ENCODE measurements around the gene SPRED1. TPM values are rescaled to one million over a fixed set of nuclear protein-coding genes. Genes with fewer than 3 reads are reported as not detected.

Gene SPRED1
- total and polyA plus RNA-seq, 2 donors (not counting 1 experiment from before 2014, with no cell fraction given), result 0.09 to 2.1 TPM

DNA sequence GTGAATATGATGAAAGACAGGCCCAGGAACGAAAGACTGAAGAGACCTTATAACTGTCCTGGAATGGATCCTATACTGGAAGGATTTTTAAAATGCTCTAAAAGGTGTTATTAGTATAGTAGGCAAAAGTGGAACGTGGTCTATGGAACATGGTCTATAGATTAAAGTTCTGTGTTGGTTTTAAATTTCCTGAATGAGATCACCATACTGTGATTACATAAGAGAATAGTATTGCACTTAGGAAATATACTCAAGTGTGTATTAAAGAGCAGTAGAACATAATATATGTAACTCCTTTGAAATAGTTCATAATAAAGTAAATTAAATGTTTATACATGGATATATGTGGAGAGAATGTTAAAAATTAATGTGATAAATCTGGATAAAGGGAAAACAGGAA lies 68.2 kb downstream of the SPRED1 start:
- Mint-ChIP-seq H3K27me3 (no peaks in the 10 kb centered on the region), H3K4me1 (no peaks in the 10 kb centered on the region), H3K9me3 (ENCODE audit: insufficient read depth) (no peaks in the 10 kb centered on the region), H3K27ac (no peak overlapping the region), H3K4me3 (no peak overlapping the region)
- no peaks in the 10 kb centered on the region for H4K20me1 ChIP-seq (ENCODE audit: control insufficient read depth, insufficient read depth, low read length, poor library complexity, severe bottlenecking)
- no peaks in the 10 kb centered on the region for H3K36me3 ChIP-seq (replicated peaks in 1 of 2; ENCODE audit: control extremely low read depth in 1 of 2, control insufficient read depth in 1 of 2, extremely low read depth in 1 of 2, insufficient read depth in 2 of 2, low read length in 1 of 2)
- no peak for TF ChIP-seq EZH2 (IDR thresholded peaks at IDR 0.05; ENCODE audit: borderline replicate concordance, insufficient read depth, low read depth, low read length, poor library complexity, severe bottlenecking)
- TF ChIP-seq, protein P1, sequence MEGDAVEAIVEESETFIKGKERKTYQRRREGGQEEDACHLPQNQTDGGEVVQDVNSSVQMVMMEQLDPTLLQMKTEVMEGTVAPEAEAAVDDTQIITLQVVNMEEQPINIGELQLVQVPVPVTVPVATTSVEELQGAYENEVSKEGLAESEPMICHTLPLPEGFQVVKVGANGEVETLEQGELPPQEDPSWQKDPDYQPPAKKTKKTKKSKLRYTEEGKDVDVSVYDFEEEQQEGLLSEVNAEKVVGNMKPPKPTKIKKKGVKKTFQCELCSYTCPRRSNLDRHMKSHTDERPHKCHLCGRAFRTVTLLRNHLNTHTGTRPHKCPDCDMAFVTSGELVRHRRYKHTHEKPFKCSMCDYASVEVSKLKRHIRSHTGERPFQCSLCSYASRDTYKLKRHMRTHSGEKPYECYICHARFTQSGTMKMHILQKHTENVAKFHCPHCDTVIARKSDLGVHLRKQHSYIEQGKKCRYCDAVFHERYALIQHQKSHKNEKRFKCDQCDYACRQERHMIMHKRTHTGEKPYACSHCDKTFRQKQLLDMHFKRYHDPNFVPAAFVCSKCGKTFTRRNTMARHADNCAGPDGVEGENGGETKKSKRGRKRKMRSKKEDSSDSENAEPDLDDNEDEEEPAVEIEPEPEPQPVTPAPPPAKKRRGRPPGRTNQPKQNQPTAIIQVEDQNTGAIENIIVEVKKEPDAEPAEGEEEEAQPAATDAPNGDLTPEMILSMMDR (IDR thresholded peaks at IDR 0.05), result no peak
- H3K4me3 ChIP-seq (ENCODE audit: control extremely low read depth in 1 of 5, extremely low read depth in 1 of 5, insufficient read depth in 1 of 5, low read depth in 2 of 5, low read length in 4 of 5), result no peak overlapping the region
- H3K4me1 ChIP-seq (ENCODE audit: control insufficient read depth in 2 of 2, insufficient read depth in 2 of 2, low read length in 2 of 2), result no peaks in the 10 kb centered on the region
- ATAC-seq (ENCODE audit: low read depth) (no peak), DNase-seq (no peak)
- WGBS (ENCODE audit: insufficient coverage), result no CpG with 5 or more reads among the region's 2 CpGs
- intact Hi-C loops (cut with micrococcal nuclease), result no loop called here
- H3K9me3 ChIP-seq (ENCODE audit: control extremely low read depth in 1 of 3, control insufficient read depth in 2 of 3, insufficient read depth in 1 of 3, low read length in 2 of 3), result no peaks in the 10 kb centered on the region
- no peaks in the 10 kb centered on the region for H3K27me3 ChIP-seq (replicated peaks in 1 of 4; ENCODE audit: control extremely low read depth in 1 of 4, control insufficient read depth in 3 of 4, insufficient read depth in 4 of 4, low read length in 3 of 4)
- H3K27ac ChIP-seq (ENCODE audit: low read length in 2 of 2), result no peak overlapping the region
- no peaks in the 10 kb centered on the region for H3K79me2 ChIP-seq (ENCODE audit: control insufficient read depth, insufficient read depth, low read length)
- no peak overlapping the region for H2AFZ ChIP-seq (ENCODE audit: insufficient read depth, low read depth, low read length, poor library complexity, severe bottlenecking)
- CTCF ChIA-PET, result no interaction called here
- H3K9ac ChIP-seq (ENCODE audit: low read length), result no peak overlapping the region
- no peak overlapping the region for H3K4me2 ChIP-seq (replicated peaks; ENCODE audit: low read depth, low read length, poor library complexity, severe bottlenecking)
- POLR2A ChIA-PET, result no interaction called here

DNA sequence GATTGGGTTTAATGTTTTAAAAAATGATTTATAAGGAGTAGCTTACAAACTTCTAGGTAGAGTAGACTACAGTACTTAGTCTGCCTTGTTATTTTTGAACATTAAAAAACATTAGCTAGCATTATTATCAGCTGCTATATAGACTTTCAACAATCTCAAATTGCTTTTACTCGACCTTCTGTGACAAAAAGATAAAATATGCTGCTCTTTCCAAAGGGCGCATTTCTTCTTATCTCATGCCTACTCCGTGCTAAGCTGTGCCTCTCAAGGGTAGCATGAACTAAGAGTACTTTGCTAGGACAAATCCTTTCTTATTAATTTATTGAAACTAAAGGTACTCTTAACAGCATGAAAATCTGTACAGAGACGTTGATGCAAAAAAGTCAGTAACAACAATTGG lies 71.3 kb downstream of the SPRED1 start:
- CTCF ChIA-PET, result no interaction called here
- intact Hi-C loops (cut with micrococcal nuclease), result no loop called here

More for the DNA sequence above, 71.3 kb downstream of the SPRED1 start:
- ATAC-seq (ENCODE audit: low read depth) (no peak), DNase-seq (no peak)
- Histone ChIP-seq H3K79me2 (ENCODE audit: control insufficient read depth, insufficient read depth, low read length) (no peaks in the 10 kb centered on the region), H2AFZ (ENCODE audit: insufficient read depth, low read depth, low read length, poor library complexity, severe bottlenecking) (no peak overlapping the region), H3K27me3 (replicated peaks in 1 of 4; ENCODE audit: control extremely low read depth in 1 of 4, control insufficient read depth in 3 of 4, insufficient read depth in 4 of 4, low read length in 3 of 4) (no peaks in the 10 kb centered on the region), H3K9ac (ENCODE audit: low read length) (no peak overlapping the region), H3K4me1 (ENCODE audit: control insufficient read depth in 2 of 2, insufficient read depth in 2 of 2, low read length in 2 of 2) (no peaks in the 10 kb centered on the region), H3K9me3 (ENCODE audit: control extremely low read depth in 1 of 3, control insufficient read depth in 2 of 3, insufficient read depth in 1 of 3, low read length in 2 of 3) (no peaks in the 10 kb centered on the region), H4K20me1 (ENCODE audit: control insufficient read depth, insufficient read depth, low read length, poor library complexity, severe bottlenecking) (no peaks in the 10 kb centered on the region), H3K36me3 (replicated peaks in 1 of 2; ENCODE audit: control extremely low read depth in 1 of 2, control insufficient read depth in 1 of 2, extremely low read depth in 1 of 2, insufficient read depth in 2 of 2, low read length in 1 of 2) (no peaks in the 10 kb centered on the region), H3K4me2 (replicated peaks; ENCODE audit: low read depth, low read length, poor library complexity, severe bottlenecking) (no peak overlapping the region), H3K27ac (ENCODE audit: low read length in 2 of 2) (no peak overlapping the region), H3K4me3 (ENCODE audit: control extremely low read depth in 1 of 5, extremely low read depth in 1 of 5, insufficient read depth in 1 of 5, low read depth in 2 of 5, low read length in 4 of 5) (no peak overlapping the region)
- Mint-ChIP-seq H3K4me1 (no peaks in the 10 kb centered on the region), H3K27ac (no peak overlapping the region), H3K9me3 (ENCODE audit: insufficient read depth) (no peaks in the 10 kb centered on the region), H3K4me3 (no peak overlapping the region), H3K27me3 (no peaks in the 10 kb centered on the region)
- POLR2A ChIA-PET, result no interaction called here
- no peak for TF ChIP-seq EZH2 (IDR thresholded peaks at IDR 0.05; ENCODE audit: borderline replicate concordance, insufficient read depth, low read depth, low read length, poor library complexity, severe bottlenecking)
- TF ChIP-seq, protein P1 (IDR thresholded peaks at IDR 0.05), result no peak
- no CpG with 5 or more reads among the region's 4 CpGs for WGBS (ENCODE audit: insufficient coverage)
